Fibroblast of lung (primary cell): Measurements from ENCODE around the gene TMEM126B. TPM values are rescaled to one million over a fixed set of nuclear protein-coding genes. Genes with fewer than 3 reads are reported as not detected.

Source experiments
- DNase-seq, 2 donors: peaks; one replicate each; pipeline versions ENCODE4 v3.0.0 to v3.0.0-alpha.2; 2010; ENCODE audit warnings: low read depth in 2 of 2
- H2AFZ ChIP-seq: 2 replicates; pipeline ENCODE4 v1.5.1; 2012; ENCODE audit warnings: low read length, control low read depth, inconsistent platforms
- H3K27ac ChIP-seq: 2 replicates; pipeline ENCODE4 v1.5.1; 2011; ENCODE audit warnings: low read length, control low read depth; ENCODE audit not compliant: insufficient read depth
- H3K27me3 ChIP-seq: 2 replicates; pipeline ENCODE4 v1.5.1; 2011; ENCODE audit warnings: mild to moderate bottlenecking, low read length; ENCODE audit not compliant: control insufficient read depth, insufficient read depth
- H3K36me3 ChIP-seq: 2 replicates; pipeline ENCODE4 v1.5.1; 2011; ENCODE audit warnings: low read length; ENCODE audit not compliant: control insufficient read depth, insufficient read depth
- H3K4me1 ChIP-seq: 2 replicates; pipeline ENCODE4 v1.5.1; 2011; ENCODE audit warnings: low read length; ENCODE audit not compliant: control insufficient read depth, insufficient read depth; ENCODE audit errors: extremely low read depth
- H3K4me2 ChIP-seq: 2 replicates; pipeline ENCODE4 v1.5.1; 2011; ENCODE audit warnings: low read length, control low read depth; ENCODE audit not compliant: insufficient read depth; ENCODE audit errors: extremely low read depth
- H3K4me3 ChIP-seq, 4 experiments: fragments of 200-600 bp in 1 of 4; sonication (generic) in 1 of 4; replicated peaks in 1 of 4; 2 replicates each; pipeline ENCODE4 v1.5.1; 2011 to 2016; ENCODE audit warnings: low read length in 4 of 4, low read depth in 3 of 4, mild to moderate bottlenecking in 3 of 4, control low read depth in 2 of 4, inconsistent platforms in 1 of 4, mixed read lengths in 1 of 4; ENCODE audit not compliant: insufficient read depth in 1 of 4; ENCODE audit errors: control extremely low read depth in 1 of 4
- H3K79me2 ChIP-seq: 2 replicates; pipeline ENCODE4 v1.5.1; 2012; ENCODE audit warnings: mild to moderate bottlenecking, low read length, inconsistent platforms; ENCODE audit not compliant: control insufficient read depth, insufficient read depth
- H3K9ac ChIP-seq: 2 replicates; pipeline ENCODE4 v1.5.1; 2011; ENCODE audit warnings: mild to moderate bottlenecking, low read length, control low read depth; ENCODE audit not compliant: insufficient read depth
- H3K9me3 ChIP-seq: 2 replicates; pipeline ENCODE4 v1.5.1; 2012; ENCODE audit warnings: low read depth, low read length; ENCODE audit not compliant: control insufficient read depth, insufficient read depth
- H4K20me1 ChIP-seq: 2 replicates; pipeline ENCODE4 v1.5.1; 2011; ENCODE audit warnings: low read length; ENCODE audit not compliant: control insufficient read depth, insufficient read depth; ENCODE audit errors: extremely low read depth
- EZH2 ChIP-seq: IDR thresholded peaks from 2 replicates; pipeline ENCODE4 v1.5.1; 2012; ENCODE audit warnings: low read length, control low read depth, mild to moderate bottlenecking; ENCODE audit errors: missing control alignments
- polyA plus RNA-seq, 2 donors: library from polyadenylated mRNA; depleted of rRNA in 1 of 2; stranded (reverse) in 1 of 2; unstranded in 1 of 2; fragments of >200 nt; gene quantifications; 2 replicates each; pipeline ENCODE4 v1.2.1, GENCODE V29; 2011 to 2012; ENCODE audit warnings: missing spikeins in 1 of 2
- total RNA-seq: library from RNA; depleted of rRNA; stranded (reverse); fragments of >200 nt; gene quantifications from 2 replicates; pipeline ENCODE4 v1.2.1, GENCODE V29; 2014
- TF ChIP-seq, protein P1 (sequence below), 2 donors: IDR thresholded peaks in 1 of 2; conservative IDR thresholded peaks in 1 of 2; 1 replicate in 1 of 2; 2 replicates in 1 of 2; pipeline ENCODE4 v1.5.1; 2011 to 2012; ENCODE audit warnings: low read length in 2 of 2, control low read depth in 1 of 2, inconsistent platforms in 1 of 2, low read depth in 1 of 2, mild to moderate bottlenecking in 1 of 2

The TMEM126B gene
- total and polyA plus RNA-seq, 2 donors (not counting 1 experiment from before 2014, with no cell fraction given), result 70.5 to 84.5 TPM

DNA sequence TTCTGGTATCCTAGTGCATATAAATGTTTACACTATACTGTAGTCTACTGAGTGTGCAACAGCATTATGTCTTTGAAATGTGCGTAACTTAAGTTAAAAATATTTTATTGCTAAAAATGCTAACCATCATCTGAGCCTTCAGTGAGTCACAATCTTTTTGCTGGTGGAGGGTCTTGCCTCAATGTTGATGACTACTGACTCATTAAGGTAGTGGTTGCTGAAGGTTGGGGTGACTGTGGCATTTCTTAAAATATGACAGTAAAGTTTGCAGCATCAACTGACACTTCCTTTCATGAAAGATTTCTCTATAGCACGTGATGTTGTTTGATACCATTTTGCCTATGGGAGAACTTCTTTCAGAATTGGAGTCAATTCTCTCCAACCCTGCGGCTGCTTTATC lies 45.0 kb downstream of the TMEM126B start:
- no peaks in the 10 kb centered on the region for H3K4me1 ChIP-seq
- no peak for TF ChIP-seq EZH2
- TF ChIP-seq, protein P1, sequence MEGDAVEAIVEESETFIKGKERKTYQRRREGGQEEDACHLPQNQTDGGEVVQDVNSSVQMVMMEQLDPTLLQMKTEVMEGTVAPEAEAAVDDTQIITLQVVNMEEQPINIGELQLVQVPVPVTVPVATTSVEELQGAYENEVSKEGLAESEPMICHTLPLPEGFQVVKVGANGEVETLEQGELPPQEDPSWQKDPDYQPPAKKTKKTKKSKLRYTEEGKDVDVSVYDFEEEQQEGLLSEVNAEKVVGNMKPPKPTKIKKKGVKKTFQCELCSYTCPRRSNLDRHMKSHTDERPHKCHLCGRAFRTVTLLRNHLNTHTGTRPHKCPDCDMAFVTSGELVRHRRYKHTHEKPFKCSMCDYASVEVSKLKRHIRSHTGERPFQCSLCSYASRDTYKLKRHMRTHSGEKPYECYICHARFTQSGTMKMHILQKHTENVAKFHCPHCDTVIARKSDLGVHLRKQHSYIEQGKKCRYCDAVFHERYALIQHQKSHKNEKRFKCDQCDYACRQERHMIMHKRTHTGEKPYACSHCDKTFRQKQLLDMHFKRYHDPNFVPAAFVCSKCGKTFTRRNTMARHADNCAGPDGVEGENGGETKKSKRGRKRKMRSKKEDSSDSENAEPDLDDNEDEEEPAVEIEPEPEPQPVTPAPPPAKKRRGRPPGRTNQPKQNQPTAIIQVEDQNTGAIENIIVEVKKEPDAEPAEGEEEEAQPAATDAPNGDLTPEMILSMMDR (conservative IDR thresholded peaks at IDR 0.05 in 1 of 2, IDR thresholded peaks at IDR 0.05 in 1 of 2; ENCODE audit: low read depth in 1 of 2, low read length in 2 of 2), result no peak

GRCh38 chr11:85679576-85679975 lies 51.2 kb downstream of the TMEM126B start:
- Histone ChIP-seq H3K4me1 (peaks cover 3% of the 10 kb centered on the region), H2AFZ (no peak overlapping the region), H3K4me2 (no peak overlapping the region), H3K4me3 (no peak overlapping the region), H3K9me3 (no peaks in the 10 kb centered on the region), H3K27ac (no peak overlapping the region), H3K27me3 (no peaks in the 10 kb centered on the region), H4K20me1 (no peaks in the 10 kb centered on the region), H3K9ac (no peak overlapping the region), H3K79me2 (no peaks in the 10 kb centered on the region), H3K36me3 (no peaks in the 10 kb centered on the region)
- no peak for DNase-seq
- TF ChIP-seq, protein P1 (conservative IDR thresholded peaks at IDR 0.05 in 1 of 2, IDR thresholded peaks at IDR 0.05 in 1 of 2; ENCODE audit: low read depth in 1 of 2, low read length in 2 of 2), result no peak
- no peak for TF ChIP-seq EZH2

More for the DNA sequence above, 45.0 kb downstream of the TMEM126B start:
- Histone ChIP-seq H3K27ac (no peak overlapping the region), H3K79me2 (no peaks in the 10 kb centered on the region), H3K36me3 (no peaks in the 10 kb centered on the region), H3K27me3 (no peaks in the 10 kb centered on the region), H3K9me3 (no peaks in the 10 kb centered on the region), H2AFZ (no peak overlapping the region), H4K20me1 (no peaks in the 10 kb centered on the region), H3K4me3 (no peak overlapping the region), H3K4me2 (no peak overlapping the region), H3K9ac (no peak overlapping the region)
- no peak for DNase-seq

GRCh38 chr11:85680897-85681296 lies 52.5 kb downstream of the TMEM126B start:
- Histone ChIP-seq H2AFZ (no peak overlapping the region), H3K79me2 (no peaks in the 10 kb centered on the region), H3K4me3 (no peak overlapping the region), H3K36me3 (no peaks in the 10 kb centered on the region), H4K20me1 (no peaks in the 10 kb centered on the region), H3K4me1 (peaks cover 15% of the 10 kb centered on the region), H3K9me3 (no peaks in the 10 kb centered on the region), H3K9ac (no peak overlapping the region), H3K27ac (no peak overlapping the region), H3K4me2 (no peak overlapping the region), H3K27me3 (no peaks in the 10 kb centered on the region)
- DNase-seq, result no peak
- TF ChIP-seq, protein P1 (conservative IDR thresholded peaks at IDR 0.05 in 1 of 2, IDR thresholded peaks at IDR 0.05 in 1 of 2; ENCODE audit: low read depth in 1 of 2, low read length in 2 of 2), result no peak
- TF ChIP-seq EZH2, result no peak
